CD4-positive, alpha-beta T cell (primary cell): Measurements from ENCODE around the gene TTLL13. TPM values are rescaled to one million over a fixed set of nuclear protein-coding genes. Genes with fewer than 3 reads are reported as not detected.

Experiments used
- ATAC-seq: fragments of 200-7000 bp; cut with Tn5 transposase; one replicate; pipeline ENCODE4 v1.10.0; 2022; ENCODE audit warnings: mild to moderate bottlenecking; ENCODE audit not compliant: poor library complexity
- CTCF ChIA-PET: fragments of 350-600 bp; sonication (Branson Sonifier 250); formaldehyde crosslinking; loops from one replicate; lab custom pipeline; 2021; ENCODE audit warnings: antibody characterized with exemption, inconsistent platforms; lab: Charles Lee
- POLR2A ChIA-PET: fragments of 350-600 bp; sonication (Branson Sonifier 250); formaldehyde crosslinking; loops from one replicate; lab custom pipeline; 2021; ENCODE audit warnings: antibody characterized with exemption, inconsistent platforms; lab: Charles Lee
- DNase-seq, 14 experiments: peaks; one replicate each; pipeline ENCODE4 v3.0.0-alpha.2; 2013 to 2020; ENCODE audit warnings: mixed read lengths in 2 of 14
- H3K27ac ChIP-seq, 2 donors: one replicate each; pipeline versions ENCODE4 v1.5.1 to v1.7.0; 2013; ENCODE audit warnings: low read length in 2 of 2, low read depth in 1 of 2, mild to moderate bottlenecking in 1 of 2
- H3K27me3 ChIP-seq, 2 experiments: 1 replicate in 1 of 2; 2 replicates in 1 of 2; pipeline versions ENCODE4 v1.6.1 to v1.7.0; 2013; ENCODE audit warnings: low read length in 2 of 2, control low read depth in 1 of 2, mild to moderate bottlenecking in 1 of 2, moderate library complexity in 1 of 2; ENCODE audit not compliant: insufficient read depth in 2 of 2, control insufficient read depth in 1 of 2
- H3K36me3 ChIP-seq: one replicate; pipeline ENCODE4 v1.6.1; 2013; ENCODE audit warnings: low read length, control low read depth; ENCODE audit not compliant: insufficient read depth
- H3K4me1 ChIP-seq: one replicate; pipeline ENCODE4 v1.6.1; 2013; ENCODE audit warnings: low read length, control low read depth; ENCODE audit not compliant: insufficient read depth
- H3K4me3 ChIP-seq: one replicate; pipeline ENCODE4 v1.5.1; 2013; ENCODE audit warnings: mild to moderate bottlenecking, low read length, moderate library complexity
- H3K9me3 ChIP-seq, 2 experiments: 1 replicate in 1 of 2; 2 replicates in 1 of 2; pipeline versions ENCODE4 v1.6.1 to v1.7.0; 2013; ENCODE audit warnings: low read length in 2 of 2, mild to moderate bottlenecking in 2 of 2, control low read depth in 1 of 2, moderate library complexity in 1 of 2; ENCODE audit not compliant: control insufficient read depth in 1 of 2, insufficient read depth in 1 of 2
- H3K27ac Mint-ChIP-seq: one replicate; pipeline ENCODE4 v1.8.0; 2020; ENCODE audit warnings: mixed read lengths
- H3K27me3 Mint-ChIP-seq: one replicate; pipeline ENCODE4 v1.8.0; 2021; ENCODE audit warnings: mixed read lengths
- H3K36me3 Mint-ChIP-seq: one replicate; pipeline ENCODE4 v1.8.0; 2021; ENCODE audit warnings: low read depth, mixed read lengths
- H3K4me1 Mint-ChIP-seq: one replicate; pipeline ENCODE4 v1.8.0; 2021; ENCODE audit warnings: low read depth, mixed read lengths
- H3K4me3 Mint-ChIP-seq: one replicate; pipeline ENCODE4 v1.8.0; 2020; ENCODE audit warnings: mild to moderate bottlenecking, mixed read lengths
- H3K9me3 Mint-ChIP-seq: one replicate; pipeline ENCODE4 v1.8.0; 2020; ENCODE audit warnings: mixed read lengths
- intact Hi-C, 2 experiments: fragments of 100-400 bp; cut with DNase I in 1 of 2; cut with micrococcal nuclease in 1 of 2; formaldehyde crosslinking; loops; one replicate each; pipeline versions ENCODE4 v1.15.1 to v1.9.0; 2023 to 2025; cut with DNase I, micrococcal nuclease
- total RNA-seq, 174 experiments: library from RNA in 2 of 174; stranded (reverse) in 2 of 174; gene quantifications; one replicate each; pipeline ENCODE4 v1.2.3 and lab custom pipeline; 2021 to 2026
- TF ChIP-seq, protein P1 (sequence below): fragments of 200-600 bp; IDR thresholded peaks from one replicate; pipeline ENCODE4 v1.8.0; 2022; ENCODE audit warnings: antibody characterized with exemption, mild to moderate bottlenecking

Gene TTLL13
- total RNA-seq, 2 experiments from 2014 or later = 0.63 to 1.8 TPM

DNA sequence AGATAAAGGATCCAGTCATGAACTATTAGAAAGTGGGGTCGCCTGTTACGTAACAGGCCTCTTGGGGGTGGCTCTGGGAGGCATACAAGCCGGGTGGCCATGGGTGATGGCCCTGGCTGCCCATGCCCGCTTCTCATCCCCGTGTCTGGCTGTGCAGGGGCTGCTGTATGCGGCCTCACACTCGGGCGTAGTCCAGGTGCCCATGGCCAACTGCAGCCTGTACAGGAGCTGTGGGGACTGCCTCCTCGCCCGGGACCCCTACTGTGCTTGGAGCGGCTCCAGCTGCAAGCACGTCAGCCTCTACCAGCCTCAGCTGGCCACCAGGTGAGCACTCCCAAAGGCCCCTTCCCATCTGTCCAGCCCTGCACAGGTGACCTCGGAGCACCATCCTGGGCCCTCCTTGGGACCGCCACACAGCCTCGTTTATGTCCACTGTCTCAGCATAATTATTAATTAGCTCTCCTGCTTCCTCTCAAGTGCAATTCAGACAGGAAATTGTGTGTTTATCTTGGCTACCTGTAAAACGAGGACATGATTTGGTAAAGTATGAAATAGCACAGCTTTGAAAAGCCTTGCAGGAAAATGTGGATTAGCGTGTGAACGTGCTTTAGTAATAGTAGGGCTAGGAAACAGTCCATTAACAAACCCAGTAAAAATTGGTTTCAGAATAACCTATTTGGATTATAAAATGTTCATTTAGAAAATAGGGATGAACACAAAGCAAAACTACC lies 23.7 kb upstream of the TTLL13 start:
- POLR2A ChIA-PET = interaction anchor here (0.9 kb wide), 1 partner anchor 24 kb away, joined by 3 read pairs; the partner anchor contains the start of gene SEMA4B
- Mint-ChIP-seq H3K9me3 (no peaks in the 10 kb centered on the region), H3K27ac (no peak overlapping the region), H3K27me3 (no peaks in the 10 kb centered on the region), H3K36me3 (peaks cover 35% of the 10 kb centered on the region), H3K4me3 (no peak overlapping the region), H3K4me1 (peaks cover 19% of the 10 kb centered on the region)
- intact Hi-C loops = no loop called here
- Histone ChIP-seq H3K4me1 (peaks cover 28% of the 10 kb centered on the region), H3K27me3 (no peaks in the 10 kb centered on the region), H3K27ac (no peak overlapping the region), H3K4me3 (no peak overlapping the region), H3K36me3 (peaks cover 76% of the 10 kb centered on the region), H3K9me3 (no peaks in the 10 kb centered on the region)
- DNase-seq = no peak
- TF ChIP-seq, protein P1, sequence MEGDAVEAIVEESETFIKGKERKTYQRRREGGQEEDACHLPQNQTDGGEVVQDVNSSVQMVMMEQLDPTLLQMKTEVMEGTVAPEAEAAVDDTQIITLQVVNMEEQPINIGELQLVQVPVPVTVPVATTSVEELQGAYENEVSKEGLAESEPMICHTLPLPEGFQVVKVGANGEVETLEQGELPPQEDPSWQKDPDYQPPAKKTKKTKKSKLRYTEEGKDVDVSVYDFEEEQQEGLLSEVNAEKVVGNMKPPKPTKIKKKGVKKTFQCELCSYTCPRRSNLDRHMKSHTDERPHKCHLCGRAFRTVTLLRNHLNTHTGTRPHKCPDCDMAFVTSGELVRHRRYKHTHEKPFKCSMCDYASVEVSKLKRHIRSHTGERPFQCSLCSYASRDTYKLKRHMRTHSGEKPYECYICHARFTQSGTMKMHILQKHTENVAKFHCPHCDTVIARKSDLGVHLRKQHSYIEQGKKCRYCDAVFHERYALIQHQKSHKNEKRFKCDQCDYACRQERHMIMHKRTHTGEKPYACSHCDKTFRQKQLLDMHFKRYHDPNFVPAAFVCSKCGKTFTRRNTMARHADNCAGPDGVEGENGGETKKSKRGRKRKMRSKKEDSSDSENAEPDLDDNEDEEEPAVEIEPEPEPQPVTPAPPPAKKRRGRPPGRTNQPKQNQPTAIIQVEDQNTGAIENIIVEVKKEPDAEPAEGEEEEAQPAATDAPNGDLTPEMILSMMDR = no peak
- ATAC-seq = no peak
- CTCF ChIA-PET = no interaction called here

DNA sequence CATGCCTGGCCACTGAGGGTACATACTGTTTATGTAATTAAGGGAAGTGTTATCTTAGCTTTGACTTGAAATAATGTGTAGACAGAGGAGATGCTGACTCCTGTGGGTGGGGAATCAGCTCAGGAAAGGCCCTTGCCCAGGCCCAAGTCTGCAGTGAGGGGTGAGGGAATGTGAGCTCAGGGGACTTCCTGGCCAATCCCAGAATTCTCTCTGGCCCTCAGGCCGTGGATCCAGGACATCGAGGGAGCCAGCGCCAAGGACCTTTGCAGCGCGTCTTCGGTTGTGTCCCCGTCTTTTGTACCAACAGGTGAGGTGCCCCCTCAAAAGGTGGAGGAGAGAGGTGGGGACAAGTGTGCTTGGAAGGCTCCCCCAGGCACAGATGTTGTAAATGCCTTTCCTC lies 22.0 kb upstream of the TTLL13 start:
- Histone ChIP-seq H3K4me1 (peaks cover 45% of the 10 kb centered on the region), H3K9me3 (no peaks in the 10 kb centered on the region), H3K36me3 (peaks cover 78% of the 10 kb centered on the region), H3K4me3 (no peak overlapping the region), H3K27ac (peak overlapping the region in 1 of 2 donors; percentile 24), H3K27me3 (no peaks in the 10 kb centered on the region)
- TF ChIP-seq, protein P1 = no peak
- no peak for DNase-seq
- peaks cover 48% of the 10 kb centered on the region for H3K36me3 Mint-ChIP-seq
- peak overlapping the region; percentile 25 for H3K4me3 Mint-ChIP-seq
- H3K4me1 Mint-ChIP-seq = peaks cover 36% of the 10 kb centered on the region
- no peaks in the 10 kb centered on the region for H3K9me3 Mint-ChIP-seq
- ChIA-PET CTCF (no interaction called here), POLR2A (interaction anchor here (1.0 kb wide), 1 partner anchor 175 kb away, joined by 3 read pairs; no protein-coding TSS in a partner anchor)
- no peak for ATAC-seq
- intact Hi-C loops = no loop called here
- peak overlapping the region; percentile 58 for H3K27ac Mint-ChIP-seq
- H3K27me3 Mint-ChIP-seq = no peaks in the 10 kb centered on the region

DNA sequence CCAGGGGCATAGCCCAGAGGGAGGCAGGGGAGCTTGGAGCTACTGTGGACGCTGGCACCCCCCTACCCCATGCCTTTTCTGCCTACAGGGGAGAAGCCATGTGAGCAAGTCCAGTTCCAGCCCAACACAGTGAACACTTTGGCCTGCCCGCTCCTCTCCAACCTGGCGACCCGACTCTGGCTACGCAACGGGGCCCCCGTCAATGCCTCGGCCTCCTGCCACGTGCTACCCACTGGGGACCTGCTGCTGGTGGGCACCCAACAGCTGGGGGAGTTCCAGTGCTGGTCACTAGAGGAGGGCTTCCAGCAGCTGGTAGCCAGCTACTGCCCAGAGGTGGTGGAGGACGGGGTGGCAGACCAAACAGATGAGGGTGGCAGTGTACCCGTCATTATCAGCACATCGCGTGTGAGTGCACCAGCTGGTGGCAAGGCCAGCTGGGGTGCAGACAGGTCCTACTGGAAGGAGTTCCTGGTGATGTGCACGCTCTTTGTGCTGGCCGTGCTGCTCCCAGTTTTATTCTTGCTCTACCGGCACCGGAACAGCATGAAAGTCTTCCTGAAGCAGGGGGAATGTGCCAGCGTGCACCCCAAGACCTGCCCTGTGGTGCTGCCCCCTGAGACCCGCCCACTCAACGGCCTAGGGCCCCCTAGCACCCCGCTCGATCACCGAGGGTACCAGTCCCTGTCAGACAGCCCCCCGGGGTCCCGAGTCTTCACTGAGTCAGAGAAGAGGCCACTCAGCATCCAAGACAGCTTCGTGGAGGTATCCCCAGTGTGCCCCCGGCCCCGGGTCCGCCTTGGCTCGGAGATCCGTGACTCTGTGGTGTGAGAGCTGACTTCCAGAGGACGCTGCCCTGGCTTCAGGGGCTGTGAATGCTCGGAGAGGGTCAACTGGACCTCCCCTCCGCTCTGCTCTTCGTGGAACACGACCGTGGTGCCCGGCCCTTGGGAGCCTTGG lies 21.3 kb upstream of the TTLL13 start:
- peak overlapping the region; percentile 99 for H3K27ac Mint-ChIP-seq
- ATAC-seq (no peak), DNase-seq (no peak)
- intact Hi-C loops = no loop called here
- Histone ChIP-seq H3K4me1 (peaks cover 52% of the 10 kb centered on the region), H3K4me3 (no peak overlapping the region), H3K9me3 (no peaks in the 10 kb centered on the region), H3K36me3 (peaks cover 76% of the 10 kb centered on the region), H3K27ac (peak overlapping the region in 1 of 2 donors; percentile 24), H3K27me3 (no peaks in the 10 kb centered on the region)
- no peak overlapping the region for H3K4me3 Mint-ChIP-seq
- TF ChIP-seq, protein P1 = no peak
- ChIA-PET POLR2A (interaction anchor here (1.0 kb wide), 1 partner anchor 174 kb away, joined by 3 read pairs; no protein-coding TSS in a partner anchor), CTCF (no interaction called here)
- no peaks in the 10 kb centered on the region for H3K9me3 Mint-ChIP-seq
- peaks cover 52% of the 10 kb centered on the region for H3K36me3 Mint-ChIP-seq
- no peaks in the 10 kb centered on the region for H3K27me3 Mint-ChIP-seq
- peaks cover 44% of the 10 kb centered on the region for H3K4me1 Mint-ChIP-seq
